ENCODE results near the gene SAYSD1.

The SAYSD1 gene

DNA sequence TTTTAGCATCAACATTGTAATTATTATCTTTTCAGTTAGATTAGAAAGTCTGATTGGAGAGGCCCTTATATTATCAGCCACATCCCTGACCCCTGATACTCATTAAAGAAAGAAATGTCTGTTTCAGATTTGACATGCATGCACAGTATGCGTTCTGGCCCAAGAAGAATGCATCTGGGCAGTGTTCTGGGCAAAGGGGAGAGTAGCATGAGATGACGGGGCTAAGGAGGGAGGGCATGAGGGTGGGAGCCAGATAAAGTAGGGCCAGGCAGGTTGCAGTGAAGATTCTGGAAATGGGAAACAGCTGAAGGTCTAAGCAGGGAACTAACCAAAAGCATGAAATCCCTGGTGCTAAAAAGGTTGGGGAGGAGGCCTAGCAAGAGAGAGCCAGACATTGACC lies 7.3 kb downstream of the SAYSD1 start:
- Histone ChIP-seq H3K4me3 (replicated peaks; ENCODE audit: insufficient read depth, low read length) (no peak overlapping the region), H3K27ac (replicated peaks) (no peak overlapping the region), H3K27me3 (ENCODE audit: insufficient read depth, poor library complexity, severe bottlenecking) (no peaks in the 10 kb centered on the region)
- TF ChIP-seq GABPA (IDR thresholded peaks at IDR 0.05; ENCODE audit: low read depth) (no peak), REST (IDR thresholded peaks at IDR 0.05; ENCODE audit: insufficient replicate concordance, low read depth) (no peak), SPI1 (IDR thresholded peaks at IDR 0.05; ENCODE audit: borderline replicate concordance, low read depth) (no peak), CTCF (IDR thresholded peaks at IDR 0.05; ENCODE audit: insufficient read depth, low read length) (no peak), POLR2AphosphoS5 (IDR thresholded peaks at IDR 0.05; ENCODE audit: low read depth) (no peak)
- DNase-seq (ENCODE audit: low read depth in 1 of 2, low spot score in 1 of 2): no peak

DNA sequence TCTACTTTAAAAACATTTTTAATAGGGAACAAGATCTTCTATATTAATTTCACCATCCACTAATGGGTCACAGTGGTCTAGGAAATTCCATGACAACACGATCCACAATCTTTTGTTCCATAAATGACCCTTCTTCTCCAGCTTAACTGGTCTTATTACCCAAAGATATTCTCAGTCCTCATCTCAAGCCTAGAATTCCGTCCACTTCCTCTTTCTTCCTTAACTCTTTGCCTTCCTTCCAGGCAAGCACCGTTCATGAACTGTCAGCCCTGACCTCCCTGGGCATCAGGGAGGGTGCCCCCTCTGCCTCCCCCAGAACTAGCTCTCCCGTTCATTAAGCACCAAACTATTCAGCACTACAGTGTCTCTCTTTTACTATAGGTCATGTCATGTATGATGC lies 8.0 kb downstream of the SAYSD1 start:
- no peaks in the 10 kb centered on the region for H3K27me3 ChIP-seq (ENCODE audit: insufficient read depth, poor library complexity, severe bottlenecking)
- DNase-seq (ENCODE audit: low read depth in 1 of 2, low spot score in 1 of 2): no peak
- TF ChIP-seq SPI1 (IDR thresholded peaks at IDR 0.05; ENCODE audit: borderline replicate concordance, low read depth): peak; percentile 92
- TF ChIP-seq REST (IDR thresholded peaks at IDR 0.05; ENCODE audit: insufficient replicate concordance, low read depth): no peak

GRCh38 chr6:39104528-39104927 lies 10.5 kb downstream of the SAYSD1 start:
- H3K27ac ChIP-seq (replicated peaks): no peak overlapping the region
- DNase-seq (ENCODE audit: low read depth in 1 of 2, low spot score in 1 of 2): no peak
- peaks cover 3% of the 10 kb centered on the region for H3K27me3 ChIP-seq (ENCODE audit: insufficient read depth, poor library complexity, severe bottlenecking)
- TF ChIP-seq GABPA (IDR thresholded peaks at IDR 0.05; ENCODE audit: low read depth) (no peak), REST (IDR thresholded peaks at IDR 0.05; ENCODE audit: insufficient replicate concordance, low read depth) (no peak), CTCF (IDR thresholded peaks at IDR 0.05; ENCODE audit: insufficient read depth, low read length) (no peak), POLR2AphosphoS5 (IDR thresholded peaks at IDR 0.05; ENCODE audit: low read depth) (no peak)
- H3K4me3 ChIP-seq (replicated peaks; ENCODE audit: insufficient read depth, low read length): no peak overlapping the region

More for the DNA sequence above, 8.0 kb downstream of the SAYSD1 start:
- H3K27ac ChIP-seq (replicated peaks): no peak overlapping the region
- H3K4me3 ChIP-seq (replicated peaks; ENCODE audit: insufficient read depth, low read length): no peak overlapping the region

DNA sequence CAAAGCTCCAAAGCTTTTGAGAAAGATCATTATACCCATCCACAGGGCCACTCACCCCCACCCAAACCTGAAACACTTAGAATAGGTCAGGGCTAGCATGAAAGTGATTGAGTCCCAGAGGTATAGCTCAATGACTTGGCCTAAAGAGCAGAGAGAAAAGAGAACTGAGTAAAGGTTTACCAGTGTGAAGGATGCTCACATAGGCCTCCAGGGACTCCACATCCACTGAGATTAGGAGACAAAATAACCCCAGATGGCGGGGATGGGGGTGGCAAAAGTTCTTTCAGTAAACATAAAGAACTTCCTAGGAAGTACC lies 12.2 kb downstream of the SAYSD1 start:
- H3K4me3 ChIP-seq (replicated peaks; ENCODE audit: insufficient read depth, low read length): no peak overlapping the region
- H3K27ac ChIP-seq (replicated peaks): no peak overlapping the region
- DNase-seq (ENCODE audit: low read depth in 1 of 2, low spot score in 1 of 2): no peak
- TF ChIP-seq REST (IDR thresholded peaks at IDR 0.05; ENCODE audit: insufficient replicate concordance, low read depth): no peak
- peaks cover 9% of the 10 kb centered on the region for H3K27me3 ChIP-seq (ENCODE audit: insufficient read depth, poor library complexity, severe bottlenecking)
